AG09309 (cell line): Measurements from ENCODE around the gene GATAD2A.
A peak's percentile ranks its signal among the peaks of the same experiment; 100 is the strongest.

ENCODE experiments used
- DNase-seq: peaks from one replicate; pipeline ENCODE4 v3.0.0-alpha.2; 2010; ENCODE audit warnings: low read depth
- H3K4me3 ChIP-seq: 2 replicates; pipeline ENCODE4 v1.5.1; 2011; ENCODE audit warnings: mild to moderate bottlenecking, low read depth, low read length, moderate library complexity; ENCODE audit not compliant: control insufficient read depth
- CTCF ChIP-seq: IDR thresholded peaks from 2 replicates; pipeline ENCODE4 v1.5.1; 2011; ENCODE audit warnings: mild to moderate bottlenecking, low read depth, low read length, inconsistent platforms; ENCODE audit not compliant: insufficient read depth, control insufficient read depth; ENCODE audit errors: missing control alignments

The GATAD2A gene

DNA sequence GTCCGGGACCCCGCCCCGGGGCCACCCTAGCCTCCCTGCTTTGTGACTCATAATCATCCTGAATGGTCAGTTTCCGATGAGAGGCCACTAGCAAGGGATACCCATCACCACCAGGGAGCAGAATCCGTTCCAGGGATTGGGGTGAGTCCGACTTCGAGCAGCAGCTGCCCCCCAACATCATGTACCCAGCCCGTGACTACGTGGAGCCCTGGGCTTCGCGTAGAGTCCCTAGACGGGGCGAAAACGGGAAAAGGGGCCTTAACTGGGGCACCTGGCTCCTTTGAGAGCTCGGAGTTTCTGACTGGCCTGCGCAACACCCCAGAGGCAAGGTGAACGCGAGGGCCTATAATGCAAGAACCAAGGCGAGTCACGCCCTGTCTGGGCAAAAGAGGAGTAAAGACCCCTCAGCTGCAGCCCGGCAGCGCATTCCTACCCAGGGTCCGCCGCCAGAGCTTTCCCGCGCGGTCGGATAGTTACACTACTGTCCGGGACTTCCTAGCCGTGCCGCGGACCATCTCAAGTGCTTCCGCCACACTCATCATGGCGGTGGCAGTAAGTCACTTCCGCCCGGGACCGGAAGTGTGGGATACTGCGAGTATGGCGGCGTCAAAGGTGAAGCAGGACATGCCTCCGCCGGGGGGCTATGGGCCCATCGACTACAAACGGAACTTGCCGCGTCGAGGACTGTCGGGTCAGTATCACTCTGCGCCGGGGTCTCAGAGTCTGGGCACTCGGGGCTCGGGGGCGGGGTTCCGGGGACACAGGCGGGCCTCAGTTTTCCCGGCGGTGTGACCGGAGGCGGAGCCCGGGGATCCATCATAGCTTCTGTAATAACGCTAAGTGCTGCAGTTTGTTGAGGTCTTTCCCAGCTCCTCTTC, 110.4 kb downstream of the GATAD2A start, which contains the start of gene NDUFA13:
TSS of gene NDUFA13 (plus strand) at position 584 of the 878 bp plus-strand sequence. CDS start at position 598, 14 bp downstream.
- peak; percentile 31 for TF ChIP-seq CTCF
- DNase-seq = peak; percentile 43
- H3K4me3 ChIP-seq = peak within 1 kb of the TSS; percentile 87

DNA sequence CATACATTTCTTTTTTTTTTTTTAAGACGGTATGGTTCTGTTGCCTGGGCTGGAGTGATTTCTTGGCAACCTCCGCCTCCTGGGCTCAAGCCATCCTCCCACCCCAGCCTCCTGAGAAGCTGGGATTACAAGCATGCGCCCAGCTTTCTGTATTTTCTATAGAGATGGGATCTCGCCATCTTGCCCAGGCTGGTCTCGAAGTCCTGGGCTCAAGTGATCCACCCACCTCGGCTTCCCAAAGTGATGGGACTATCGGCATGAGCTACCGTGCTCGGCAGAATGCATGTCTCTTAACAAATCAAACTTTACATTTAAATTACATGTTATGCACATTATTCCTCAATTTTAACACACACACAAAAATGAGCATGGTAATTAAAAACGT, 111.8 kb downstream of the GATAD2A start:
- no peak for TF ChIP-seq CTCF
- no peak overlapping the region for H3K4me3 ChIP-seq
- DNase-seq = no peak

DNA sequence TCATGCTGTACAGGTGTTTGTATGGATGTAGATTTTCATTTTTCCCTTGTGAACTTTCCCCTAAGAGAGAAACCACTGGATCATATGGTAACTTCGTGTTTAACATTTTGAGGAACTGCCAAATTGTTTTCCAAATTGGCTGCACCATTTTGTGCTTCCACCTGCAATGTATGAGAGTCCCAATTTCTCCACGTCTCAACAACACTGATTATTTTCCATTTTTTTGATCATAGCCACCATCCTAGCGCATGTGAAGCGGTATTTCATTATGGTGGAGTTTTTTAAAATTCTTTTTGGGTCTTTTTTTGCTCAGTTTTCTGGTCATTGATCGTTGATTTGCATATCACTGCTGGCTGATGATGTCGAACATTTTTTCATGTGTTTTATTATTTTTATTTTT, 115.5 kb downstream of the GATAD2A start:
- no peak for DNase-seq
- H3K4me3 ChIP-seq = no peak overlapping the region
- no peak for TF ChIP-seq CTCF

GRCh38 chr19:19523177-19523576, 117.7 kb downstream of the GATAD2A start:
- H3K4me3 ChIP-seq = no peak overlapping the region
- DNase-seq = no peak
- TF ChIP-seq CTCF = no peak

DNA sequence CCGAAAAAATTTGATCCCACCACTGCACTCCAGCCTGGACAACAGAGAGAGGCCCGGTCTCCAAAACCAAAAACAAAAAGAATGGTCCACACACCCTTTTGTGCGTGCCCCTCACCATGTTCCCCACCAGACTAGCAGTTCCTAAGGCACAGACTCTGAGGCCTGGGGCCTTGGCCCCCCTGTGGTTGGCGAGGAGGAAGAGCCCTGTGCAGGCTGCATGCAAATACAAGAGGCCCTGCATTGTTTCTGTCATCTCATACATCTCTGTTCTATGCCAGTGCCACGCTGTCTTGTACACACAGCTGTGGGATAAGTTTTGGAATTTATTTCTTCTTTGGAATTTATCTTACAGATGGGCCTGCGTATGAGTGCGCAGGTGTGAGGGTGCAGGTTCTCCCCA, 118.6 kb downstream of the GATAD2A start:
- TF ChIP-seq CTCF = no peak
- no peak for DNase-seq
- H3K4me3 ChIP-seq = no peak overlapping the region

GRCh38 chr19:19525611-19526380, 120.3 kb downstream of the GATAD2A start:
- no peak for DNase-seq
- no peak for TF ChIP-seq CTCF
- H3K4me3 ChIP-seq = no peak overlapping the region
